Suppressor macrophage (primary cell): ENCODE measurements around the gene GNG7.
"Not testable (repeated sequence)": the region's sequence is repeated elsewhere in the genome, so short reads cannot be mapped to it uniquely, and the experiment has no call there.

Source experiments
- DNase-seq, 4 experiments: peaks; one replicate each; pipeline ENCODE4 v3.0.0-alpha.2; 2020 to 2022

Gene GNG7

DNA sequence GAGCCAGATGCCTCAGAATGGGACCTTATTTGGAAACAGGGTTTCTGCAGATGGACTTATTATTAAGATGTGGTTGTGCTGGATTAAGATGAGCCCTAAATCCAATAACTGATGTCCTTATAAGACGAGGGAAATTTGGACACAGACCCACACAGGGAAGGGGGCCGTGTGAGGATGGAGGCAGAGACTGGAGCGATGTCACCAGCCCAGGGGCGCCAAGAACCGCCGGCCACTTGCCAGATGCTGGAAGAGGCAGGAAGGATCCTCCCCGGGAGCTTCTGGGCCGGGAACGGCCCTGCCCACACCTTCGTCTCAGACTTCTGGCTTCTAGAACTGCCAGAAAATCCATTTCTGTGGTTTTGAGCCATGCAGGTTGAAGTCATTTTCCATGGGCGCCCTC lies 26.6 kb downstream of the GNG7 start:
- DNase-seq, result no peak

DNA sequence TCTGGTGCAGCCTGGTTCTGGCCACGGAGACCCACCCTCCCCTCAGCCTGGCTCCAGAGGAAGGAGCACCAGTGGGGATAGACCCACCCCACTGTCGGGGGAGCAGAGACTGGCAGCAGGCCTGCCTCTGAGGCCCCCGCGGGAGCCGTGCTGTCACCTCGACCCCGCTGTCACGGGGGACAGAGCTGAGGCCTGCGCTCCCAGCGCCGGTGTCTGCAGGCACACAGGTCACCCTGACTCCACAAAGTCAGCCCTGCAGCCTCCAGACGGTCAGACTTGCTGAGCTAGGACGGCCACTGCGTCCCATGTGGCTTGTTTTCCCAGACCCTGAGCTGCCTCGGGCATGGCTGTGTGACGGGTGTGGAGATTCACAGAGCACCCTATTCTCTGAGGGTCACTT lies 32.3 kb downstream of the GNG7 start:
- no peak for DNase-seq

- DNase-seq, result no peak
These were observed 34.2 kb downstream of the GNG7 start for GRCh38 chr19:2668175-2668763.

DNA sequence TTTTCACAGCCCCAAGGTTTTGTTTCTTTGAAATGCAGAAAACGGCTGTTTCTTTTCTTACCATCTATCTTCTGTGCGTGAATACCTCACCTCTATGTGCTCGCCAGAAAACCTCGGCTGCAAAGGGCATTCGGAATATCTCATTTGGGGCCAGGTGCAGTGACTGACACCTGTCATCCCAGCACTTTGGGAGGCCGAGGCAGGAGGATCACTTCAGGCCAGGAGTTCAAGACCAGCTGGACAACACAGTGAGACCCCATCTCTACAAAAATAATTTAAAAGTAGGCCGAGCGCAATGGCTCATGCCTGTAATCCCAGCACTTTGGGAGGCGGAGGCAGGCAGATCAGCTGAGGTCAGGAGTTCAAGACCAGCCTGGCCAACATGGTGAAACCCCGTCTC lies 35.1 kb downstream of the GNG7 start:
- not testable (repeated sequence) for DNase-seq

DNA sequence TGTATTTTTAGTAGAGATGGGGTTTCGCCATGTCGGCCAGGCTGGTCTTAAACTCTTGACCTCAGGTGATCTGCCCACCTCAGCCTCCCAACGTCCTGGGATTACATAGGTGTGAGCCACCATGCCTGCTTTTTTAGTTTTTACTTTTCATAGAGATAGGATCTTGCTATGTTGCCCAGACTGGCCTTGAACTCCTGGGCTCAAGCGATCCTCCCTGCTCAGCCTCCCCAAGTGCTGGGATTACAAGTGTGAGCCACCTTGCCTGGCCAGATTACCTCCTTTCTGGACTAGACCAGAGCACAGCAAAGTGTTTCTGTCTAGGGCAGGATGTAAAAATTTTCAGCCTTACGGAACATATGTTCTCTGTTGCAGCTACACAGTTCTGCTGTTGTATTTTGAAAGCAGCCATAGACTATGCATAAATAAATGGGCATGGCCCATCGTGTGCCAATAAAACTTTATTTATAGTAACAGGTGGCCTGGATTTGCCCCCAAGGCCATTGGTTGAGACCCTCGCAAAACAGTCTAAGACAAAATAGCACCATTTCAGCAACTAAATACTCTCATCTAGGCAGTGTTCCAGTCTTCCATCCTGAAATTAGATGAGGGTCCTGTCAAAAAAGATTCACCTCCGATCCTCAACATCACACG lies 36.0 kb downstream of the GNG7 start:
- DNase-seq, result no peak

DNA sequence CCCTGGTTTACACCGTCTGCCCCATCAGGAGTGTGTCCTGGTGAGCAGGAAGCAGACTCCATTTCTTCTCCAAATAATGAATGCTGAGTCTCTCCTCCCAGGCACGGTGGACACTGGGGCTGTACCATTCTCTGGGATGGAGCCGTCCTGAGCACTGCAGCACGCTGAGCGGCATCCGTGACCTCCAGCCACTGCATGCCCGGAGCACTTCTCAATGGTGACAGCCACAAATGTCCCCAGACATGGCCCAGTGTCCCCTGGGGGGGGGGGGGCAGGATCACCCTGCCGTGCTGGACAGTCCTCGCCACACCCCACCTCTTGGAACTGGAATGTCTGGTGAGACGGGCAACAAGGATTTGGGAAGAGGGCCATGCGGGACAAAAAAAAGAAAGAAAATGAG lies 37.4 kb downstream of the GNG7 start:
- no peak for DNase-seq

GRCh38 chr19:2663920-2664571 lies 38.4 kb downstream of the GNG7 start:
- DNase-seq, result peak; percentile 50 to 75 (median 62)

- DNase-seq, result peak in 3 of 4 experiments; percentile 27 to 49 (median 30)
These were observed 40.9 kb downstream of the GNG7 start for GRCh38 chr19:2661615-2662014.

DNA sequence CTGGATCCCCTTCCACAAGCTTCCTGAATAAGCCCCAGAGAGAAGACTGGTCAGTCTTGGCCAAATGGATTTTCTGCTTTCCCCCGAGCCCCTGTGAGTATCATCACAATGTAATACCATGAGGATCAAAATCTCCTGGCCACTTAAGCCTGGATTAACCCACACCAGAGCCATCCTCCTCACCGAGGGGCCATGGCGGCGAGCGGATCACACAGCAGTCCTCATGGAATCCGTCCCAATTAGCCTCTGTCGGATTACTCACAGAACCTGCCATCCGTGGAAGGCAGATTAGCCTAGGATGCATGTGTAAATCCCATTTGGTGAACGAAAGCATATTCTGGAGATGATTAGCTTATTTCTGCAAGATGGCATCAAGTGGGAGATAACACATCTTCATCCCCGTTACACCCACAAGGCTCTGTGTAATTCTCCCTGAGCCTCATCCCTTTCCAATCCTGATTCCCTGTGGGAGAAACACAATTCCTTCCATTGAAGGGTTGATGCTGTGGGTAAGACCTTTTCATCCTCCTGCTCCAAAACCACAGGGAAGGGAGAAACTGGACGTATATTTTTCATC lies 42.5 kb downstream of the GNG7 start:
- no peak for DNase-seq

GRCh38 chr19:2656533-2656932 lies 46.0 kb downstream of the GNG7 start:
- DNase-seq, result no peak

DNA sequence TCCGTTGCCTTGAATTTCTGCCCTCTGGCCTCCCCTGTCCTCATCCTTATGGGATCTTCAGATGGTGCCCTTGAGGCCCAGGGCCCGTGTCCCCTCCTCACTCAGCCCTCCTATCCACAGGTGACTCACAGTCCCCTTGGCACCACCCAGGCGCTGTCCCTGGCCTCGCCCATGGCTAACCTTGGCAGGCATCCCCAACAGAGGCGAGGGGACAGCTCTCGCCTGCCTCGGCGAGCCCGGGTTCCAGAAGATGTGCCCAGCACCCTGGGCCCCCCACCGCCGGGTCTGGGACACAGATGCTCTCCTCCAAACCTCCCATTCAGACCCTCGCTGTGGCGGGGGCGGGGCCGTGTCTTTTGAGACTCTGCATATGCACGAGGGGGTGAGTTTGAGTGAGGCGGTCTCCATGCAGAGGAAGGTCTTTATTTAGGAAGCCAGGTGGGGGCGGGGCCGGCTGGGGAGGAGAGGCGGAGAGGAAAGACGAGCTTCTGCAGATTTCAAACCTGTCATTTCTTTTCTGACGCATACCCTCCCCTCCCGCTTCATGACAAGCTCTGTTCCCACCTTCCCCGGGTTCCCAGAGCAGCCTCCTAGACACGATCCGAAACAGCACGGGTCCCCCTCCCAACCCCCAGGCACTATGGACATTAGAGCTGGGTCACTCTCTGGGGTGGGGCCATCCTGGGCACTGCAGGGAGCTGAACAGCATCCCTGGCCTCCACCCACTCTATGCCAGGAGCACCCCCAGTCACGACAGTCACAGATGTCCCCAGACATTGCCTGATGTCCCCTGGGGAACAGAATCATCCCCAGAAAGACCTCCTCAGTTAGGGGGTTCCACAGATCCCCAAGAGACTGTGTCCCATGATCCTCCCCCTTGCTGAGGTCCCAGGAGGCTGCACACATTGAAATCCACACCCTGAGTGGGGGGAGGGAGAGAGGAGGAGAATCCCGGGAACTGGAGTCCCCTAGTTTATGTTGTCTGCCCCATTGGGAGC lies 48.5 kb downstream of the GNG7 start:
- DNase-seq, result no peak

DNA sequence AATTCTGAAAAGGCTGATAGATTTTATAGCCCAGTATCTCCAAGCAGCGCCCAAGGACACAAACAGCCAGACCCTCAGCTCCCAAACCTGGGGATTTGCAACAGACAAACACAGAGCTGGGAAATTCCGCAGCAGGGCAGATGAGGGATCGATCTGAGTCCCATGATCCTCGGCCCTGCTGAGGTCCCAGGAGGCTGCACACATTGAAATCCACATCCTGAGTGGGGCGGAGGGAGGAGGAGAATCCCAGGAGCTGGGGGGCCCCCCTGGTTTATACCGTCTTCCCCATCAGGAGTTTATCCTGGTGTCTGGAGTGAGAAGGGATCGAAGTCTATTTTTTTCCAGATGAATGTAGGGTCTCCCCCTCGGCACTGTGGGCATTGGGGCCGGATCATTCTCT lies 49.3 kb downstream of the GNG7 start:
- DNase-seq, result no peak

DNA sequence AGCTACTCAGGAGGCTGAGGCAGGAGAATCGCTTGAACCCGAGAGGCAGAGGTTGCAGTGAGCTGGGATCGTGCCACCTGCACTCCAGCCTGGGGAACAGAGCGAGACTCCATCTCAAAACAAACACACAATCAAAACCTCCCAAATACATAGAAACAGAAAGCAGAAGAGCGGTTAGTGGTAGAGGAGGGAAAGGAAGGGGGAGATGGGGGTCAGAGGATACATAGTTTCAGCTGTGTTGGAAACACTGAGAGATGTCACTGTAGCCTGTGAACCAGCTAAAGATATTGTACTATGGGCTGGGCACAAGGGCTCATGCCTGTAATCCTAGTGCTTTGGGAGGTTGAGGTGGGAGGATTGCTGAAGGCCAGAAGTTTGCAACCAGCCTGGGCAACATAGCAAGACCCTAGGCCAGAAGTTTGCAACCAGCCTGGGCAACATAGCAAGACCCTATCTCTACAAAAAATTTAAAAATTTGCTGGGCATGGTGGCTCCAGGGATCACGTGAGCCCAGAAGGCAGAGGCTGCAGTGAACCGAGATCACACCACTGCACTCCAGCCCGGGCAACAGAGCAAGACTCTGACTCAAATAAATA lies 49.9 kb downstream of the GNG7 start:
- DNase-seq, result no peak

GRCh38 chr19:2651002-2651733 lies 51.3 kb downstream of the GNG7 start:
- DNase-seq, result not testable (repeated sequence)

GRCh38 chr19:2650515-2650914 lies 52.0 kb downstream of the GNG7 start:
- DNase-seq, result no peak

GRCh38 chr19:2648528-2648937 lies 54.0 kb downstream of the GNG7 start:
- DNase-seq, result peak; percentile 81 to 88 (median 87)

DNA sequence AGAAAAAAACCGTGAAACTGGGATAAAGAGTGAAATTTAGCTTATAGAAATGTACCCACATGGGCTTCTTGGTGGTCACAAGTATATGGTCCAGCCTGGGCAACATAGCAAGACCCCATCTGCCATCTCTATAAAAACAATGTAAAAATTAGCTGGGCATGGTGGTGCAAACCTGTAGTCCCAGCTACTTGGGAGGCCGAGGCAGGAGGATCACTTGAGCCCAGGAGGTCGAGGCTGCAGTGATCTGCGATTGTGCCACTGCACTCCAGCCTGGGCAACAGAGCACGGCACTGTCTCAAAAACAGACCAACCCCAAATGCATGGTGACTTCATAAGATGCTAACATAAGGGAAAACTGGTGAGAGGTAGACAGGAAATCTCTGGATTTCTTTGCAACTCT lies 54.4 kb downstream of the GNG7 start:
- DNase-seq, result no peak

DNA sequence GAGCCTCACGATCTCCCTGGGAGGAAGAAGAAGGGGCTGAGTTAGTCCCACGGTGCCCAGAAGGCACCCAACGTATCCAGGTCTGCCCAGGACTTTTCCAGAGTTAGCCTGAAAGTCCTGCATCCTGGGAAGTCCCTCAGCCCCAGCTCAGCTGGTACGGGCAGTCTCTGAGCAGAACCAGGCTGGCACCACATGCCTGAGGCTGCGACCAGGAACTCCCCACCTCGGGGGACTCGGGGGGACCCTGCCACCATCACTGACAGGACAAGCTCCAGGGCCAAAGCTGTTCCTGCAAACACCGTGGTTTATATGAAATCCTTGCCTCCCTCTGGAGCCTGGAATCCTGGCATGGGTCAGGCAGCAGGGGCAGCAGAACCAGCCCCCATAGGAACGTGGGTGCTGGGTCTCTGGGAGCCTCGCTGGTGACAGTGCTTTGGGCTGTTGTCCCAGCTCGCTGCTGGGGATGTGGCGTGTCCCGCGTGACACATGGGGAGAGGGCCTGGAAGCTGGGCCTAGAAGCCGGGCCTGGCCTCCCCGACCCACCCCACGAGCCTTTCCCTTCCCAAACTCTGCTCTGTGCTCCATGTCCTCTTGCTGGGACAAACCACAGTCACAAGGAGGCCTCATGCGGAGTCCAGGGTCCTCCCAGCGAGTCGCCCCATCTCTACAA lies 55.5 kb downstream of the GNG7 start:
- DNase-seq, result no peak

DNA sequence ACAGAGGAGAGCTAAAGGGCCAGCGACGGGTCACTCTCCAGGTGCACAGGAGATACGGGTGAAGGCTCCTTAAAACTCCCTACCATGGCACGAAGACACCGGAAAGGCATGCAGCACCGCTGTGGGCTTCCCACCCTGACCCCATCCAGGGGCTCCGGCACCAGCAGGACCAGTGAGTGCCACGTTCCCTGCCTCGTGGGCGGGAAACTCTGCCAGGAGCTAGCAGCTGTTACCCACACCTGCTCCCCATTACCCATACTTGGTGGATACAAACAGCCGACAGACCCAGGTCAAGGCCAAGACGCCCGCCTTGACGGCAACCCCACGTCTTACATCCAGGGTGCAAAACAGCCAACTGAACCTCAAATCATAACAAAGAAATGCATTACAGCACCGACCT lies 56.7 kb downstream of the GNG7 start:
- DNase-seq, result no peak

- not testable (repeated sequence) for DNase-seq
These were observed 59.3 kb downstream of the GNG7 start for GRCh38 chr19:2643123-2643737.
